HCT116 (cell line): Measurements from ENCODE around the gene PPP2R1B. TPM values are rescaled to one million over a fixed set of nuclear protein-coding genes. Genes with fewer than 3 reads are reported as not detected.

Experiments
- ATAC-seq: fragments of 200-7000 bp; cut with Tn5 transposase; 2 replicates; pipeline ENCODE4 v1.9.1; 2020; ENCODE audit warnings: mild to moderate bottlenecking, moderate library complexity
- BruUV-seq: library from RNA; stranded (reverse); fragments of 400-500 nt; replicated peaks from 2 replicates; lab custom pipeline; 2021; lab: Mats Ljungman, UMichigan
- CTCF ChIA-PET: fragments of 300-600 bp; sonication (Branson Sonifier 250); formaldehyde crosslinking; loops from one replicate; lab custom pipeline; 2021; ENCODE audit warnings: antibody characterized with exemption; lab: Charles Lee
- POLR2A ChIA-PET: fragments of 300-600, 350-600 bp; sonication (Branson Sonifier 250); formaldehyde crosslinking; loops from one replicate; lab custom pipeline; 2021; ENCODE audit warnings: antibody characterized with exemption; lab: Charles Lee
- RAD21 ChIA-PET, 2 experiments: fragments of 300-600 bp; sonication (Branson Sonifier 250); formaldehyde crosslinking; loops; one replicate each; lab custom pipeline; 2023; ENCODE audit warnings: low total read pairs in 2 of 2; ENCODE audit not compliant: uncharacterized antibody in 2 of 2, unreplicated experiment in 2 of 2, low non-redundant PET in 1 of 2; lab: Charles Lee
- DNase-seq: peaks from one replicate; pipeline ENCODE4 v3.0.0-alpha.2; 2010; ENCODE audit warnings: low read depth, low spot score
- H2AFZ ChIP-seq: fragments of 200-600 bp; shearing (Covaris generic), sonication (generic); 2 replicates; pipeline ENCODE4 v1.6.1; 2017; ENCODE audit warnings: low read depth, mixed run types, mixed read lengths, antibody characterized with exemption, low read length; ENCODE audit not compliant: poor library complexity, severe bottlenecking
- H3K27ac ChIP-seq: 2 replicates; pipeline ENCODE4 v1.5.1; 2012; ENCODE audit warnings: low read depth, low read length
- H3K27me3 ChIP-seq: fragments of 200-600 bp; sonication (generic); 2 replicates; pipeline ENCODE4 v1.6.1; 2016; ENCODE audit warnings: mixed run types, low read length, mixed read lengths; ENCODE audit not compliant: insufficient read depth
- H3K36me3 ChIP-seq, 2 experiments: fragments of 200-500 bp in 1 of 2; fragments of 200-600 bp in 1 of 2; sonication (Bioruptor generic) in 1 of 2; sonication (generic) in 1 of 2; 2 replicates each; pipeline versions ENCODE4 v1.5.1 to v1.6.1; 2014 to 2016; ENCODE audit warnings: low read length in 2 of 2, inconsistent platforms in 1 of 2, mixed read lengths in 1 of 2, mixed run types in 1 of 2; ENCODE audit not compliant: insufficient read depth in 2 of 2, control insufficient read depth in 1 of 2
- H3K4me1 ChIP-seq, 2 experiments: fragments of 200-600 bp in 1 of 2; sonication (generic) in 1 of 2; 2 replicates each; pipeline versions ENCODE4 v1.5.1 to v1.6.1; 2012 to 2017; ENCODE audit warnings: low read length in 2 of 2, inconsistent platforms in 1 of 2, mild to moderate bottlenecking in 1 of 2, mixed read lengths in 1 of 2, mixed run types in 1 of 2, moderate library complexity in 1 of 2; ENCODE audit not compliant: insufficient read depth in 2 of 2, control insufficient read depth in 1 of 2
- H3K4me2 ChIP-seq: fragments of 200-600 bp; sonication (generic); 2 replicates; pipeline ENCODE4 v1.6.1; 2017; ENCODE audit warnings: mixed run types, low read length, mixed read lengths
- H3K4me3 ChIP-seq, 2 experiments: fragments of 200-600 bp in 1 of 2; sonication (generic) in 1 of 2; replicated peaks in 1 of 2; 2 replicates each; pipeline ENCODE4 v1.5.1; 2011 to 2016; ENCODE audit warnings: low read length in 2 of 2, control low read depth in 1 of 2, low read depth in 1 of 2, mild to moderate bottlenecking in 1 of 2, mixed read lengths in 1 of 2, mixed run types in 1 of 2
- H3K79me2 ChIP-seq: fragments of 200-600 bp; sonication (generic); 2 replicates; pipeline ENCODE4 v1.6.1; 2017; ENCODE audit warnings: mild to moderate bottlenecking, mixed run types, low read length, moderate library complexity, mixed read lengths; ENCODE audit not compliant: insufficient read depth
- H3K9ac ChIP-seq: fragments of 200-600 bp; sonication (generic); 2 replicates; pipeline ENCODE4 v1.6.1; 2016; ENCODE audit warnings: low read length, mixed read lengths
- H3K9me2 ChIP-seq: fragments of 200-600 bp; sonication (generic), shearing (Covaris generic); 2 replicates; pipeline ENCODE4 v1.6.1; 2017; ENCODE audit warnings: mixed run types, mild to moderate bottlenecking, moderate library complexity; ENCODE audit not compliant: insufficient read depth
- H3K9me3 ChIP-seq, 2 experiments: fragments of 200-500 bp in 1 of 2; fragments of 200-600 bp in 1 of 2; sonication (Bioruptor generic) in 1 of 2; sonication (generic) in 1 of 2; 2 replicates each; pipeline ENCODE4 v1.6.1; 2014 to 2017; ENCODE audit warnings: low read length in 2 of 2, mixed read lengths in 2 of 2, inconsistent platforms in 1 of 2, low read depth in 1 of 2, mild to moderate bottlenecking in 1 of 2, mixed run types in 1 of 2, moderate library complexity in 1 of 2; ENCODE audit not compliant: control insufficient read depth in 1 of 2, insufficient read depth in 1 of 2
- H4K20me1 ChIP-seq: fragments of 200-600 bp; sonication (generic), shearing (Covaris generic); 2 replicates; pipeline ENCODE4 v1.6.1; 2017; ENCODE audit warnings: mixed run types, mild to moderate bottlenecking, moderate library complexity; ENCODE audit not compliant: insufficient read depth
- FOSL1 ChIP-seq: IDR thresholded peaks from 2 replicates; pipeline ENCODE4 v1.6.1; 2012; ENCODE audit warnings: low read depth
- JUND ChIP-seq: IDR thresholded peaks from 2 replicates; pipeline ENCODE4 v1.6.1; 2012
- POLR2AphosphoS5 ChIP-seq: IDR thresholded peaks from 2 replicates; pipeline ENCODE4 v1.6.1; 2011; ENCODE audit warnings: mild to moderate bottlenecking, low read depth, low read length, moderate library complexity
- SIN3A ChIP-seq: IDR thresholded peaks from 2 replicates; pipeline ENCODE4 v1.6.1; 2012; ENCODE audit warnings: low read depth
- intact Hi-C: fragments of 100-400 bp; cut with micrococcal nuclease; formaldehyde crosslinking; loops from 2 replicates; pipeline ENCODE4 v1.10.0; 2022
- total RNA-seq: library from RNA; stranded (reverse); gene quantifications from one replicate; pipeline ENCODE4 v1.2.1, GENCODE V29; 2021; ENCODE audit not compliant: unreplicated experiment
- TF ChIP-seq, protein P1 (sequence below): IDR thresholded peaks from 2 replicates; pipeline ENCODE4 v1.6.1; 2012
- TF ChIP-seq, protein P2 (sequence below): IDR thresholded peaks from 2 replicates; pipeline ENCODE4 v1.6.1; 2012; ENCODE audit warnings: low read depth

The PPP2R1B gene
- total RNA-seq, 1 experiment from 2014 or later: 24.9 TPM

DNA sequence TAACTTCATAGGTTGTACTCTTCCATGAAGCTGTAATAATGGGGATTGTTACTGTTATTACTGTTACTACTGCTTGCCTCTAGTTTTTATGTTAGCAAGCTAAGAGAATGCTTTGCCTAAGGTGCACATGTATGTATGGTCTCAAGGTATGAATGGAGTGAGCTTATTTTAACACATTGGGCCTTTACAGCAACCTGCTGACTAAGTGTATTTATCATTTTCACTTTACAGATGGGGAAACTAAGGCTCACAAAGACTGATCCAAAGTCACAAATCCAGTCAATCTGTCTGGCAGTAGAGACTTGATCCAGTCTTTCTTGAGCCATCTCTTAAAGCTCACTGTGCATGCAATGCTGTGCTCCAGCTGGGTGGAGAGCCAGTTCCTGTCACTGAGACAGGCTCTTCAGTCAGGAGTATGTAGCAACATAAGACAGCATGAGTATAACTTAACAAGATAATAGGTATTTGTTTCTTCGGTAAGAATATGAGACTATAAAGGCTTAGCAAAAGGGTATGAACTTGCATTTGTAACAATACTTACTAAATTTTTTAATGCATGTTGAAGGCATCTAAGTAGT, 66.5 kb downstream of the PPP2R1B start:
- POLR2A ChIA-PET: no interaction called here
- Histone ChIP-seq H2AFZ (no peak overlapping the region), H3K27ac (no peak overlapping the region), H3K4me1 (no peaks in the 10 kb centered on the region), H3K27me3 (no peaks in the 10 kb centered on the region), H3K4me3 (no peak overlapping the region), H3K36me3 (peaks cover 0 to 2% of the 10 kb centered on the region in 2 experiments; a peak in 1 of 4 replicates), H3K9me3 (no peaks in the 10 kb centered on the region), H3K79me2 (no peaks in the 10 kb centered on the region), H3K9ac (no peak overlapping the region), H3K9me2 (no peaks in the 10 kb centered on the region), H4K20me1 (no peaks in the 10 kb centered on the region), H3K4me2 (no peak overlapping the region)
- ATAC-seq (no peak), DNase-seq (no peak)
- CTCF ChIA-PET: no interaction called here
- RAD21 ChIA-PET: no interaction called here
- TF ChIP-seq, protein P1, sequence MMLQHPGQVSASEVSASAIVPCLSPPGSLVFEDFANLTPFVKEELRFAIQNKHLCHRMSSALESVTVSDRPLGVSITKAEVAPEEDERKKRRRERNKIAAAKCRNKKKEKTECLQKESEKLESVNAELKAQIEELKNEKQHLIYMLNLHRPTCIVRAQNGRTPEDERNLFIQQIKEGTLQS: no peak
- TF ChIP-seq, protein P2, sequence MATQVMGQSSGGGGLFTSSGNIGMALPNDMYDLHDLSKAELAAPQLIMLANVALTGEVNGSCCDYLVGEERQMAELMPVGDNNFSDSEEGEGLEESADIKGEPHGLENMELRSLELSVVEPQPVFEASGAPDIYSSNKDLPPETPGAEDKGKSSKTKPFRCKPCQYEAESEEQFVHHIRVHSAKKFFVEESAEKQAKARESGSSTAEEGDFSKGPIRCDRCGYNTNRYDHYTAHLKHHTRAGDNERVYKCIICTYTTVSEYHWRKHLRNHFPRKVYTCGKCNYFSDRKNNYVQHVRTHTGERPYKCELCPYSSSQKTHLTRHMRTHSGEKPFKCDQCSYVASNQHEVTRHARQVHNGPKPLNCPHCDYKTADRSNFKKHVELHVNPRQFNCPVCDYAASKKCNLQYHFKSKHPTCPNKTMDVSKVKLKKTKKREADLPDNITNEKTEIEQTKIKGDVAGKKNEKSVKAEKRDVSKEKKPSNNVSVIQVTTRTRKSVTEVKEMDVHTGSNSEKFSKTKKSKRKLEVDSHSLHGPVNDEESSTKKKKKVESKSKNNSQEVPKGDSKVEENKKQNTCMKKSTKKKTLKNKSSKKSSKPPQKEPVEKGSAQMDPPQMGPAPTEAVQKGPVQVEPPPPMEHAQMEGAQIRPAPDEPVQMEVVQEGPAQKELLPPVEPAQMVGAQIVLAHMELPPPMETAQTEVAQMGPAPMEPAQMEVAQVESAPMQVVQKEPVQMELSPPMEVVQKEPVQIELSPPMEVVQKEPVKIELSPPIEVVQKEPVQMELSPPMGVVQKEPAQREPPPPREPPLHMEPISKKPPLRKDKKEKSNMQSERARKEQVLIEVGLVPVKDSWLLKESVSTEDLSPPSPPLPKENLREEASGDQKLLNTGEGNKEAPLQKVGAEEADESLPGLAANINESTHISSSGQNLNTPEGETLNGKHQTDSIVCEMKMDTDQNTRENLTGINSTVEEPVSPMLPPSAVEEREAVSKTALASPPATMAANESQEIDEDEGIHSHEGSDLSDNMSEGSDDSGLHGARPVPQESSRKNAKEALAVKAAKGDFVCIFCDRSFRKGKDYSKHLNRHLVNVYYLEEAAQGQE: no peak
- TF ChIP-seq FOSL1 (no peak), JUND (no peak), POLR2AphosphoS5 (no peak), SIN3A (no peak)
- BruUV-seq: no TSS peak
- intact Hi-C loops: no loop called here
